Measurements from ENCODE around the gene UMAD1. TPM values are rescaled to one million over a fixed set of nuclear protein-coding genes. Genes with fewer than 3 reads are reported as not detected.
A peak's percentile ranks its signal among the peaks of the same experiment; 100 is the strongest.

UMAD1 gene
- total and polyA plus RNA-seq, 2 donors (not counting 3 experiments of a cell fraction or from before 2014, with no cell fraction given): 5.6 to 6.6 TPM

GRCh38 chr7:7779888-7780287, 139.3 kb downstream of the UMAD1 start:
- Histone ChIP-seq H3K9ac (replicated peaks; ENCODE audit: extremely low read depth, insufficient read depth, low read length) (no peak overlapping the region), H2AFZ (ENCODE audit: low read depth, low read length) (peak overlapping the region; percentile 11), H3K4me1 (ENCODE audit: control insufficient read depth, extremely low read depth, insufficient read depth, low read length) (peaks cover 7% of the 10 kb centered on the region), H3K4me2 (ENCODE audit: insufficient read depth, low read length) (peak overlapping the region; percentile 8), H3K4me3 (replicated peaks in 1 of 3; ENCODE audit: insufficient read depth in 1 of 3, low read depth in 1 of 3, low read length in 3 of 3) (no peak overlapping the region), H3K79me2 (ENCODE audit: control insufficient read depth, insufficient read depth, low read length) (no peaks in the 10 kb centered on the region), H4K20me1 (replicated peaks; ENCODE audit: control insufficient read depth, extremely low read depth, insufficient read depth, low read length) (no peaks in the 10 kb centered on the region), H3K27me3 (ENCODE audit: control insufficient read depth in 2 of 2, insufficient read depth in 2 of 2, low read length in 2 of 2) (no peaks in the 10 kb centered on the region), H3K27ac (ENCODE audit: insufficient read depth, low read depth, low read length) (no peak overlapping the region), H3K9me1 (replicated peaks; ENCODE audit: control insufficient read depth, extremely low read depth, insufficient read depth, low read length) (no peaks in the 10 kb centered on the region), H3K36me3 (ENCODE audit: control insufficient read depth in 2 of 2, extremely low read depth in 1 of 2, insufficient read depth in 2 of 2, low read length in 2 of 2) (no peaks in the 10 kb centered on the region), H3K9me3 (replicated peaks; ENCODE audit: control insufficient read depth, insufficient read depth, low read length) (no peaks in the 10 kb centered on the region)
- TF ChIP-seq FOS (IDR thresholded peaks at IDR 0.05; ENCODE audit: borderline replicate concordance, insufficient read depth, low read length): no peak
- TF ChIP-seq POLR2AphosphoS5 (IDR thresholded peaks at IDR 0.05; ENCODE audit: insufficient read depth, low read depth, low read length): no peak
- TF ChIP-seq MAX (IDR thresholded peaks at IDR 0.05; ENCODE audit: insufficient read depth, insufficient read length): no peak
- no peak for TF ChIP-seq POLR2A (IDR thresholded peaks at IDR 0.05; ENCODE audit: low read depth, low read length)
- TF ChIP-seq CTCF (IDR thresholded peaks at IDR 0.05; ENCODE audit: extremely low read depth in 1 of 2, insufficient read depth in 1 of 2, low read depth in 1 of 2, low read length in 2 of 2): no peak
- TF ChIP-seq GATA2 (IDR thresholded peaks at IDR 0.05; ENCODE audit: insufficient read depth, insufficient read length, low read depth, low read length): no peak
- no peak for TF ChIP-seq EZH2 (IDR thresholded peaks at IDR 0.05; ENCODE audit: borderline replicate concordance, low read depth, low read length, severe bottlenecking)
- no peak for TF ChIP-seq JUN (IDR thresholded peaks at IDR 0.05; ENCODE audit: borderline replicate concordance, insufficient read depth, insufficient read length, low read depth)
- no peak for TF ChIP-seq MYC (IDR thresholded peaks at IDR 0.05; ENCODE audit: low read depth, low read length)
- dilution Hi-C loops (cut with MboI; ENCODE audit: extremely low pct_ligation_motif_present, low sequenced_read_pairs): no loop called here
- no TSS peak for BruUV-seq (replicated peaks)
- ChIA-PET CTCF (interaction anchor here (1.4 to 2.4 kb wide), 5 partner anchors 8 to 410 kb away, joined by 3 to 12 read pairs (median 5); no protein-coding TSS in a partner anchor), POLR2A (interaction anchor here (0.6 kb wide), 1 partner anchor 34 kb away, joined by 3 read pairs; no protein-coding TSS in a partner anchor)
- intact Hi-C loops (cut with micrococcal nuclease): no loop called here
- FAIRE-seq (peak; percentile 33), DNase-seq (ENCODE audit: low read depth, low spot score) (peak; percentile 47)
